SHP77 treated with DMSO at 0.1 percent for 48 hours (cell line): ENCODE measurements around the gene BTNL8.
"Not testable (repeated sequence)": the region's sequence is repeated elsewhere in the genome, so short reads cannot be mapped to it uniquely, and the experiment has no call there.

Experiments
- DNase-seq: peaks from one replicate; lab custom pipeline; 2025; lab: John Stamatoyannopoulos, UW

Gene BTNL8

GRCh38 chr5:180875860-180876426, 23.0 kb upstream of the BTNL8 start:
- DNase-seq = no peak

GRCh38 chr5:180885845-180886529, 13.0 kb upstream of the BTNL8 start:
- DNase-seq = not testable (repeated sequence)

GRCh38 chr5:180889381-180889780, 9.6 kb upstream of the BTNL8 start:
- DNase-seq = no peak

GRCh38 chr5:180895330-180895729, 3.6 kb upstream of the BTNL8 start:
- DNase-seq = not testable (repeated sequence)

- no peak for DNase-seq
These were observed 1.2 kb downstream of the BTNL8 start for GRCh38 chr5:180900178-180900577.

GRCh38 chr5:180901319-180902009, 2.5 kb downstream of the BTNL8 start:
- no peak for DNase-seq

GRCh38 chr5:180908400-180908799, 9.4 kb downstream of the BTNL8 start:
- DNase-seq = no peak

GRCh38 chr5:180908998-180909731, 10.2 kb downstream of the BTNL8 start:
- no peak for DNase-seq

- DNase-seq = no peak
These were observed 10.8 kb downstream of the BTNL8 start for GRCh38 chr5:180909782-180910181.

- no peak for DNase-seq
These were observed 11.2 kb downstream of the BTNL8 start for GRCh38 chr5:180910182-180910581.

GRCh38 chr5:180910735-180911134, 11.8 kb downstream of the BTNL8 start:
- no peak for DNase-seq

- DNase-seq = no peak
These were observed 15.7 kb downstream of the BTNL8 start for GRCh38 chr5:180914646-180915045.

GRCh38 chr5:180915924-180916323, 17.0 kb downstream of the BTNL8 start:
- no peak for DNase-seq

- DNase-seq = no peak
These were observed 19.4 kb downstream of the BTNL8 start for GRCh38 chr5:180918380-180918779.

- no peak for DNase-seq
These were observed 21.8 kb downstream of the BTNL8 start for GRCh38 chr5:180920710-180921109.

- no peak for DNase-seq
These were observed 24.0 kb downstream of the BTNL8 start for GRCh38 chr5:180922932-180923331.

GRCh38 chr5:180932660-180933059, 33.7 kb downstream of the BTNL8 start:
- DNase-seq = no peak

- DNase-seq = no peak
These were observed 36.2 kb downstream of the BTNL8 start for GRCh38 chr5:180935203-180935602.

- no peak for DNase-seq
These were observed 39.3 kb downstream of the BTNL8 start for GRCh38 chr5:180938294-180938693.

GRCh38 chr5:180950291-180950949, 51.5 kb downstream of the BTNL8 start:
- DNase-seq = no peak

- DNase-seq = no peak
These were observed 60.7 kb downstream of the BTNL8 start for GRCh38 chr5:180959661-180960060.

GRCh38 chr5:180960209-180960608, 61.2 kb downstream of the BTNL8 start:
- DNase-seq = no peak
